ENCODE data around the gene NOL9. TPM values are rescaled to one million over a fixed set of nuclear protein-coding genes. Genes with fewer than 3 reads are reported as not detected.

The NOL9 gene
- total RNA-seq, 6 experiments from 2014 or later: 8.9 to 13.1 (median 10.7) TPM

- peaks cover 0 to 14% (median 0%) of the 10 kb centered on the region in 4 donors for H3K4me1 ChIP-seq
- no peak overlapping the region for H3K4me3 ChIP-seq
- no peak for TF ChIP-seq POLR2A (IDR thresholded peaks at IDR 0.05)
- 71% methylated on average over 4 of the region's 4 CpGs for WGBS (ENCODE audit: insufficient coverage, low coverage, low lambda C conversion rate, missing lambda C conversion rate)
- ATAC-seq (peak; percentile 30 to 81 (median 54)), DNase-seq (no peak)
- intact Hi-C loops (cut with DNase I): no loop called here
- peak overlapping the region in 1 of 3 donors; percentile 22 for H3K27ac ChIP-seq
- no peaks in the 10 kb centered on the region for H3K27me3 ChIP-seq
- peaks cover 0 to 36% (median 16%) of the 10 kb centered on the region in 4 donors for H3K36me3 ChIP-seq
- no peaks in the 10 kb centered on the region for H3K9me3 ChIP-seq
These were observed 19.1 kb downstream of the NOL9 start for GRCh38 chr1:6535214-6535613.

- Histone ChIP-seq H3K36me3 (peaks cover 0 to 43% (median 16%) of the 10 kb centered on the region in 4 donors), H3K4me1 (peaks cover 0 to 14% (median 0%) of the 10 kb centered on the region in 4 donors), H3K27ac (peak overlapping the region in 1 of 3 donors; percentile 22), H3K4me3 (no peak overlapping the region), H3K27me3 (no peaks in the 10 kb centered on the region), H3K9me3 (no peaks in the 10 kb centered on the region)
- DNase-seq: peak in 2 of 3 donors; percentile 68 to 70
- WGBS (ENCODE audit: insufficient coverage, low coverage, low lambda C conversion rate, missing lambda C conversion rate): 42% methylated on average over 8 of the region's 8 CpGs
- intact Hi-C loops (cut with DNase I): no loop called here
- TF ChIP-seq POLR2A (IDR thresholded peaks at IDR 0.05): no peak
- no peak for TF ChIP-seq CTCF (IDR thresholded peaks at IDR 0.05)
- peak in 3 of 4 donors; percentile 57 to 89 (median 63) for ATAC-seq
These were observed 20.0 kb downstream of the NOL9 start for GRCh38 chr1:6534248-6534822.

- peaks cover 0 to 14% (median 0%) of the 10 kb centered on the region in 4 donors for H3K4me1 ChIP-seq
- 80% methylated on average over 5 of the region's 5 CpGs for WGBS (ENCODE audit: insufficient coverage, low coverage, low lambda C conversion rate, missing lambda C conversion rate)
- peaks cover 0 to 52% (median 23%) of the 10 kb centered on the region in 4 donors for H3K36me3 ChIP-seq
- ATAC-seq: no peak
- no peaks in the 10 kb centered on the region for H3K9me3 ChIP-seq
- DNase-seq: no peak
- H3K4me3 ChIP-seq: no peak overlapping the region
- H3K27me3 ChIP-seq: no peaks in the 10 kb centered on the region
- no peak for TF ChIP-seq POLR2A (IDR thresholded peaks at IDR 0.05)
- no peak overlapping the region for H3K27ac ChIP-seq
- intact Hi-C loops (cut with DNase I): no loop called here
These were observed 22.3 kb downstream of the NOL9 start for GRCh38 chr1:6531996-6532395.

GRCh38 chr1:6530504-6531160 lies 23.7 kb downstream of the NOL9 start:
- no peak for DNase-seq
- no peak for TF ChIP-seq CTCF (IDR thresholded peaks at IDR 0.05)

GRCh38 chr1:6528492-6528891 lies 25.8 kb downstream of the NOL9 start:
- no peak for TF ChIP-seq POLR2A (IDR thresholded peaks at IDR 0.05)
- no peak for TF ChIP-seq CTCF (IDR thresholded peaks at IDR 0.05)
- WGBS (ENCODE audit: insufficient coverage, low coverage, low lambda C conversion rate, missing lambda C conversion rate): 82% methylated on average over 5 of the region's 7 CpGs
- H3K4me3 ChIP-seq: no peak overlapping the region
- no peaks in the 10 kb centered on the region for H3K27me3 ChIP-seq
- H3K4me1 ChIP-seq: no peaks in the 10 kb centered on the region
- H3K36me3 ChIP-seq: peaks cover 0 to 69% (median 30%) of the 10 kb centered on the region in 4 donors
- no peaks in the 10 kb centered on the region for H3K9me3 ChIP-seq
- ATAC-seq (no peak), DNase-seq (no peak)
- no peak overlapping the region for H3K27ac ChIP-seq
- intact Hi-C loops (cut with DNase I): no loop called here

More at GRCh38 chr1:6530504-6531160, 23.7 kb downstream of the NOL9 start:
- H3K27ac ChIP-seq: no peak overlapping the region
- H3K4me1 ChIP-seq: peaks cover 0 to 14% (median 0%) of the 10 kb centered on the region in 4 donors
- no peaks in the 10 kb centered on the region for H3K9me3 ChIP-seq
- H3K36me3 ChIP-seq: peaks cover 0 to 62% (median 29%) of the 10 kb centered on the region in 4 donors
- intact Hi-C loops (cut with DNase I): no loop called here
- no peaks in the 10 kb centered on the region for H3K27me3 ChIP-seq
- ATAC-seq: no peak
- no peak overlapping the region for H3K4me3 ChIP-seq
- WGBS (ENCODE audit: insufficient coverage, low coverage, low lambda C conversion rate, missing lambda C conversion rate): 96% methylated on average over 7 of the region's 13 CpGs

Data from right lobe of liver (tissue), 6 donors.